Ishikawa (cell line): ENCODE data around the gene ITGB8.

Source experiments
- CEBPB ChIP-seq: IDR thresholded peaks from 2 replicates; pipeline ENCODE4 v1.6.1; 2012
- CREB1 ChIP-seq: IDR thresholded peaks from 2 replicates; pipeline ENCODE4 v1.6.1; 2012; ENCODE audit warnings: low read depth
- EGR1 ChIP-seq: IDR thresholded peaks from 2 replicates; pipeline ENCODE4 v1.6.1; 2012
- EP300 ChIP-seq: IDR thresholded peaks from 2 replicates; pipeline ENCODE4 v1.6.1; 2012; ENCODE audit warnings: borderline replicate concordance
- FOXM1 ChIP-seq: IDR thresholded peaks from 2 replicates; pipeline ENCODE4 v1.6.1; 2012; ENCODE audit warnings: low read depth, borderline replicate concordance
- MAX ChIP-seq: IDR thresholded peaks from 2 replicates; pipeline ENCODE4 v1.6.1; 2012
- NFIC ChIP-seq: IDR thresholded peaks from 2 replicates; pipeline ENCODE4 v1.6.1; 2012
- RAD21 ChIP-seq: IDR thresholded peaks from 2 replicates; pipeline ENCODE4 v1.6.1; 2012; ENCODE audit warnings: low read depth
- TAF1 ChIP-seq: IDR thresholded peaks from 2 replicates; pipeline ENCODE4 v1.6.1; 2012; ENCODE audit warnings: low read depth, mild to moderate bottlenecking
- TCF12 ChIP-seq: IDR thresholded peaks from 2 replicates; pipeline ENCODE4 v1.6.1; 2012; ENCODE audit warnings: low read depth
- TEAD4 ChIP-seq: IDR thresholded peaks from 2 replicates; pipeline ENCODE4 v1.6.1; 2012
- YY1 ChIP-seq: IDR thresholded peaks from 2 replicates; pipeline ENCODE4 v1.6.1; 2012; ENCODE audit warnings: low read depth
- ZBTB7A ChIP-seq: IDR thresholded peaks from 2 replicates; pipeline ENCODE4 v1.6.1; 2012; ENCODE audit warnings: low read depth
- TF ChIP-seq, protein P1 (sequence below): IDR thresholded peaks from 2 replicates; pipeline ENCODE4 v1.6.1; 2012
- TF ChIP-seq, protein P2 (sequence below): IDR thresholded peaks from 2 replicates; pipeline ENCODE4 v1.6.1; 2012; ENCODE audit warnings: low read depth, mild to moderate bottlenecking

The ITGB8 gene

DNA sequence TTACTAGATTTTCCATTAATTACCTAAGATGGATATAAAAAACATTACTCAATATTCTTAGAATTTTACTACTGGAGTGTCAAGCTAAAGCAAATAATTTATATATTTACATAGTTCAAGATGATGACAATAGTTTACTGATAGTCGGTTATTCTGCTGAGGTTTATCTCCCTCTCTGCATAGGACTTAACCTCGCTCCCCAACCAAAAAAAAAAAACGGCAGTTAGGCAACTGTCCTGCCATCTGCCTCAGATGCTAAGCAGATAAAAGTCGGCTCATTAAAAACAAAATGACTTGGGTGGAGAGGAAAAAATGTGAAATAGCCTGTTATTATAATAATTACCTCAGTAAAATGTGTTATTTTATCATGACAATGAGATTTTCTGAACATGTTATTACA, 14.0 kb upstream of the ITGB8 start:
- TF ChIP-seq TEAD4 (no peak), EGR1 (no peak), EP300 (no peak), YY1 (no peak), MAX (no peak), NFIC (no peak), ZBTB7A (no peak), RAD21 (no peak), CREB1 (no peak), FOXM1 (no peak), CEBPB (no peak), TCF12 (no peak), TAF1 (no peak)
- TF ChIP-seq, protein P1, sequence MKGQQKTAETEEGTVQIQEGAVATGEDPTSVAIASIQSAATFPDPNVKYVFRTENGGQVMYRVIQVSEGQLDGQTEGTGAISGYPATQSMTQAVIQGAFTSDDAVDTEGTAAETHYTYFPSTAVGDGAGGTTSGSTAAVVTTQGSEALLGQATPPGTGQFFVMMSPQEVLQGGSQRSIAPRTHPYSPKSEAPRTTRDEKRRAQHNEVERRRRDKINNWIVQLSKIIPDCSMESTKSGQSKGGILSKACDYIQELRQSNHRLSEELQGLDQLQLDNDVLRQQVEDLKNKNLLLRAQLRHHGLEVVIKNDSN = no peak
- TF ChIP-seq, protein P2, sequence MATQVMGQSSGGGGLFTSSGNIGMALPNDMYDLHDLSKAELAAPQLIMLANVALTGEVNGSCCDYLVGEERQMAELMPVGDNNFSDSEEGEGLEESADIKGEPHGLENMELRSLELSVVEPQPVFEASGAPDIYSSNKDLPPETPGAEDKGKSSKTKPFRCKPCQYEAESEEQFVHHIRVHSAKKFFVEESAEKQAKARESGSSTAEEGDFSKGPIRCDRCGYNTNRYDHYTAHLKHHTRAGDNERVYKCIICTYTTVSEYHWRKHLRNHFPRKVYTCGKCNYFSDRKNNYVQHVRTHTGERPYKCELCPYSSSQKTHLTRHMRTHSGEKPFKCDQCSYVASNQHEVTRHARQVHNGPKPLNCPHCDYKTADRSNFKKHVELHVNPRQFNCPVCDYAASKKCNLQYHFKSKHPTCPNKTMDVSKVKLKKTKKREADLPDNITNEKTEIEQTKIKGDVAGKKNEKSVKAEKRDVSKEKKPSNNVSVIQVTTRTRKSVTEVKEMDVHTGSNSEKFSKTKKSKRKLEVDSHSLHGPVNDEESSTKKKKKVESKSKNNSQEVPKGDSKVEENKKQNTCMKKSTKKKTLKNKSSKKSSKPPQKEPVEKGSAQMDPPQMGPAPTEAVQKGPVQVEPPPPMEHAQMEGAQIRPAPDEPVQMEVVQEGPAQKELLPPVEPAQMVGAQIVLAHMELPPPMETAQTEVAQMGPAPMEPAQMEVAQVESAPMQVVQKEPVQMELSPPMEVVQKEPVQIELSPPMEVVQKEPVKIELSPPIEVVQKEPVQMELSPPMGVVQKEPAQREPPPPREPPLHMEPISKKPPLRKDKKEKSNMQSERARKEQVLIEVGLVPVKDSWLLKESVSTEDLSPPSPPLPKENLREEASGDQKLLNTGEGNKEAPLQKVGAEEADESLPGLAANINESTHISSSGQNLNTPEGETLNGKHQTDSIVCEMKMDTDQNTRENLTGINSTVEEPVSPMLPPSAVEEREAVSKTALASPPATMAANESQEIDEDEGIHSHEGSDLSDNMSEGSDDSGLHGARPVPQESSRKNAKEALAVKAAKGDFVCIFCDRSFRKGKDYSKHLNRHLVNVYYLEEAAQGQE = no peak

DNA sequence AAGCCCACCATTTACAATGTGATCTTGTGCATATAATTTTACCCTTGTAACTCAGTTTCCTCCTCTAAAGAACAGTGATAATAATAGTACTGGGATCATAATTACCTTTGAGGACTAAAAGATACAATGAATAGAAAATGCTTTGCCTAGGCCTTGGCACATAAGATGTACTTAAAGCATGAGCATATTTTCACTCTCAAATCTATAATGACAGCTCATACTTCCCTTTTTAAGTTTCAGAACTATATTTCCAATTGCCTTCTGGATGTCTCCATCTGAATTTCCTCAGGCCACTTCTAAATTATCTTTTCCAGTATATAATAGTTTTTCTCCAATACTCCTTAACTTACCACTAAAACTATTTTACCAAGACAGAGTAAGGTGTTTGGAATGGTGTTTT, 13.3 kb upstream of the ITGB8 start:
- no peak for TF ChIP-seq CREB1
- TF ChIP-seq TEAD4 = no peak
- TF ChIP-seq RAD21 = no peak
- no peak for TF ChIP-seq TCF12
- TF ChIP-seq, protein P1 = no peak
- no peak for TF ChIP-seq CEBPB
- TF ChIP-seq EGR1 = no peak
- TF ChIP-seq FOXM1 = no peak
- TF ChIP-seq NFIC = no peak

DNA sequence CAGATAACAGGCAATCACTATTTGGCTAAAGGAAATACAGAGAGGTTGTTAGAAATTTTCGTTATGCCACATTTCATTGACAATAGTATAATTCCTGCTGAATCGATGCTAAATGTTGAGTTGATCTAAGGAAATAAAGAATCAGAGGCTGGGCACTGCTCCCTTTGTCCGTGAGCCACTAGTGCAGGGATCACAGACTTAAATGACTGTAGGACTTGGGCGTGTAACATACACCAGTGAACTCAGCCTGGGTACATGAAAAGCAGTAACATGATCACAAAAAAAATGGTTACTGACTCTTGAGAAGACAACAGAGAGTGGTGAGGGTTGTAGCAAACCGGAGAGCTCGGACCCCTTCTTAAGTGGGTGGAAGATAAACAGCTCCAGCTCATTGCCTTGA, 11.8 kb upstream of the ITGB8 start:
- no peak for TF ChIP-seq CREB1
- no peak for TF ChIP-seq EGR1
- TF ChIP-seq MAX = no peak
- no peak for TF ChIP-seq TEAD4
- TF ChIP-seq RAD21 = no peak
- no peak for TF ChIP-seq TCF12
- TF ChIP-seq, protein P2 = no peak
- TF ChIP-seq NFIC = no peak
- no peak for TF ChIP-seq CEBPB
- TF ChIP-seq ZBTB7A = no peak

DNA sequence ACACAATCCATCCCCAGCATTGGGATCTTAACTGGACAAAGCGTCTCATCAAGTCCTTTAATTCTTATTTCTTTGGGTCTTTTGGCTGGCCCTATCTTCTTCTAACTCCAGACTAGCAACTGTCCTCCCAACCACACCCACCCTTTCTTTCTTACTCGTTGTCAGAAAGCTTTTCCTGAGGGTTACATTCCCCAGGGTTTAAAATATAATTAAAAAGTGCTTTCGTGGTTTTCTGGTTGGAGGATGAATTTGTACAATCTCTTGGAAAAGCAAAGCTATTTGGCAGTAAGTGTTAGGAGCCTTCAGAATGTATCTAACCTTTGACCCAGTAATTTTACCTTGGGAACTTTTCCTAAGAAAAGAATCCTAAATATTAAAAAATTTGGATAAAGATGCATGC, 10.4 kb upstream of the ITGB8 start:
- TF ChIP-seq RAD21 (no peak), EP300 (no peak), TAF1 (no peak), TCF12 (no peak), NFIC (no peak)

DNA sequence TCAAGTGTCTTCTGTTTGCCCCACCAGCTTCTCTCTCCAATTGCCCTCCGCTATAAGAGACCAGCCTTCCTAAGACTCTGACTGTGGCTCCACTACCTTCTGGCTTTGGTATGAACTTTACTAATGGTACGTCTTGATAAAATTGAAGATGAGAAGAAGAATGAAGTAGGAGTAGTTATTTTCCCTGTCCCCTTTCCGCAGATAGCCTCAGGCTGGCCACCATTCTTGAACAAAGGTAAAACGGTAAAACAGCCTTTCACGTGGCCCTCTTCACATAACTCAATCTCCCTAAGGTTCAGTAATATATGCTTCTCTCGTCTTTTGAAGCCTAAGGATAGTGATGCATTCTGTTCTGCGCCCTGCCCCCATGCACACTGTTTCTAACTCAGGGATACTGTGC, 9.9 kb upstream of the ITGB8 start:
- TF ChIP-seq, protein P1 = no peak
- TF ChIP-seq CREB1 = no peak
- TF ChIP-seq TEAD4 = no peak
- TF ChIP-seq TAF1 = no peak
- TF ChIP-seq, protein P2 = no peak
- no peak for TF ChIP-seq FOXM1
- TF ChIP-seq EGR1 = no peak
- no peak for TF ChIP-seq CEBPB
- no peak for TF ChIP-seq EP300
- no peak for TF ChIP-seq YY1
- TF ChIP-seq NFIC = no peak
- TF ChIP-seq RAD21 = no peak
- no peak for TF ChIP-seq ZBTB7A
- no peak for TF ChIP-seq TCF12
- no peak for TF ChIP-seq MAX
